Measurements from ENCODE around the gene TBX3.
"Not testable (repeated sequence)": the region's sequence is repeated elsewhere in the genome, so short reads cannot be mapped to it uniquely, and the experiment has no call there.

The TBX3 gene

GRCh38 chr12:114684098-114684869 is at the start of gene TBX3:
Gene TBX3, minus strand, starts transcription at chr12:114684175. Its CDS starts 975 bp downstream, at chr12:114683200.
- H3K27ac ChIP-seq (ENCODE audit: low read depth, low read length), result peak within 1 kb of the TSS; percentile 62
- H3K4me3 ChIP-seq (ENCODE audit: low read length), result peak within 1 kb of the TSS; percentile 79
- H3K9ac ChIP-seq (ENCODE audit: low read length), result peak within 1 kb of the TSS; percentile 25
- H3K27me3 ChIP-seq (ENCODE audit: control insufficient read depth, insufficient read depth, low read length), result peaks cover 24% of the 10 kb centered on the region
- no peaks in the 10 kb centered on the region for H3K36me3 ChIP-seq (ENCODE audit: control insufficient read depth, insufficient read depth, low read length)
- H3K4me1 ChIP-seq (ENCODE audit: control insufficient read depth, insufficient read depth, low read length), result no peaks in the 10 kb centered on the region

GRCh38 chr12:114732426-114733030 is 48.6 kb upstream of the TBX3 start:
- peaks cover 9% of the 10 kb centered on the region for H3K27me3 ChIP-seq (ENCODE audit: control insufficient read depth, insufficient read depth, low read length)
- no peak overlapping the region for H3K27ac ChIP-seq (ENCODE audit: low read depth, low read length)
- H3K4me3 ChIP-seq (ENCODE audit: low read length), result no peak overlapping the region
- no peaks in the 10 kb centered on the region for H3K36me3 ChIP-seq (ENCODE audit: control insufficient read depth, insufficient read depth, low read length)
- peaks cover 2% of the 10 kb centered on the region for H3K4me1 ChIP-seq (ENCODE audit: control insufficient read depth, insufficient read depth, low read length)
- no peak overlapping the region for H3K9ac ChIP-seq (ENCODE audit: low read length)

- no peak overlapping the region for H3K27ac ChIP-seq (ENCODE audit: low read depth, low read length)
- no peaks in the 10 kb centered on the region for H3K36me3 ChIP-seq (ENCODE audit: control insufficient read depth, insufficient read depth, low read length)
- H3K4me1 ChIP-seq (ENCODE audit: control insufficient read depth, insufficient read depth, low read length), result no peaks in the 10 kb centered on the region
- H3K27me3 ChIP-seq (ENCODE audit: control insufficient read depth, insufficient read depth, low read length), result no peaks in the 10 kb centered on the region
- H3K4me3 ChIP-seq (ENCODE audit: low read length), result no peak overlapping the region
- H3K9ac ChIP-seq (ENCODE audit: low read length), result no peak overlapping the region
Measured at GRCh38 chr12:114729731-114730130, 45.8 kb upstream of the TBX3 start.

- no peak overlapping the region for H3K4me3 ChIP-seq (ENCODE audit: low read length)
- no peaks in the 10 kb centered on the region for H3K4me1 ChIP-seq (ENCODE audit: control insufficient read depth, insufficient read depth, low read length)
- H3K27ac ChIP-seq (ENCODE audit: low read depth, low read length), result no peak overlapping the region
- H3K9ac ChIP-seq (ENCODE audit: low read length), result no peak overlapping the region
- no peaks in the 10 kb centered on the region for H3K27me3 ChIP-seq (ENCODE audit: control insufficient read depth, insufficient read depth, low read length)
- H3K36me3 ChIP-seq (ENCODE audit: control insufficient read depth, insufficient read depth, low read length), result no peaks in the 10 kb centered on the region
Measured at GRCh38 chr12:114726092-114726710, 42.2 kb upstream of the TBX3 start.

- H3K4me1 ChIP-seq (ENCODE audit: control insufficient read depth, insufficient read depth, low read length); H3K4me3 ChIP-seq (ENCODE audit: low read length); H3K27me3 ChIP-seq (ENCODE audit: control insufficient read depth, insufficient read depth, low read length); H3K9ac ChIP-seq (ENCODE audit: low read length); H3K36me3 ChIP-seq (ENCODE audit: control insufficient read depth, insufficient read depth, low read length); H3K27ac ChIP-seq (ENCODE audit: low read depth, low read length): not testable (repeated sequence)
Measured at GRCh38 chr12:114722176-114722575, 38.2 kb upstream of the TBX3 start.

- Histone ChIP-seq H3K36me3 (ENCODE audit: control insufficient read depth, insufficient read depth, low read length) (no peaks in the 10 kb centered on the region), H3K27ac (ENCODE audit: low read depth, low read length) (no peak overlapping the region), H3K9ac (ENCODE audit: low read length) (no peak overlapping the region)
Measured at GRCh38 chr12:114721266-114721665, 37.3 kb upstream of the TBX3 start.

GRCh38 chr12:114713466-114714215 is 29.7 kb upstream of the TBX3 start:
- no peak overlapping the region for H3K4me3 ChIP-seq (ENCODE audit: low read length)
- H3K27me3 ChIP-seq (ENCODE audit: control insufficient read depth, insufficient read depth, low read length), result no peaks in the 10 kb centered on the region
- no peaks in the 10 kb centered on the region for H3K4me1 ChIP-seq (ENCODE audit: control insufficient read depth, insufficient read depth, low read length)
- no peak overlapping the region for H3K27ac ChIP-seq (ENCODE audit: low read depth, low read length)
- H3K9ac ChIP-seq (ENCODE audit: low read length), result no peak overlapping the region
- no peaks in the 10 kb centered on the region for H3K36me3 ChIP-seq (ENCODE audit: control insufficient read depth, insufficient read depth, low read length)

More at GRCh38 chr12:114721266-114721665, 37.3 kb upstream of the TBX3 start:
- no peak overlapping the region for H3K4me3 ChIP-seq (ENCODE audit: low read length)
- no peaks in the 10 kb centered on the region for H3K4me1 ChIP-seq (ENCODE audit: control insufficient read depth, insufficient read depth, low read length)
- no peaks in the 10 kb centered on the region for H3K27me3 ChIP-seq (ENCODE audit: control insufficient read depth, insufficient read depth, low read length)

GRCh38 chr12:114711689-114712152 is 27.7 kb upstream of the TBX3 start:
- Histone ChIP-seq H3K27me3 (ENCODE audit: control insufficient read depth, insufficient read depth, low read length) (no peaks in the 10 kb centered on the region), H3K9ac (ENCODE audit: low read length) (no peak overlapping the region), H3K4me1 (ENCODE audit: control insufficient read depth, insufficient read depth, low read length) (no peaks in the 10 kb centered on the region), H3K4me3 (ENCODE audit: low read length) (no peak overlapping the region), H3K27ac (ENCODE audit: low read depth, low read length) (no peak overlapping the region), H3K36me3 (ENCODE audit: control insufficient read depth, insufficient read depth, low read length) (no peaks in the 10 kb centered on the region)

GRCh38 chr12:114710151-114710550 is 26.2 kb upstream of the TBX3 start:
- Histone ChIP-seq H3K36me3 (ENCODE audit: control insufficient read depth, insufficient read depth, low read length) (no peaks in the 10 kb centered on the region), H3K9ac (ENCODE audit: low read length) (no peak overlapping the region), H3K4me1 (ENCODE audit: control insufficient read depth, insufficient read depth, low read length) (no peaks in the 10 kb centered on the region), H3K27me3 (ENCODE audit: control insufficient read depth, insufficient read depth, low read length) (no peaks in the 10 kb centered on the region), H3K4me3 (ENCODE audit: low read length) (no peak overlapping the region), H3K27ac (ENCODE audit: low read depth, low read length) (no peak overlapping the region)

GRCh38 chr12:114709112-114709511 is 25.1 kb upstream of the TBX3 start:
- H3K27me3 ChIP-seq (ENCODE audit: control insufficient read depth, insufficient read depth, low read length), result no peaks in the 10 kb centered on the region
- H3K27ac ChIP-seq (ENCODE audit: low read depth, low read length), result no peak overlapping the region
- no peaks in the 10 kb centered on the region for H3K4me1 ChIP-seq (ENCODE audit: control insufficient read depth, insufficient read depth, low read length)
- H3K36me3 ChIP-seq (ENCODE audit: control insufficient read depth, insufficient read depth, low read length), result no peaks in the 10 kb centered on the region
- H3K9ac ChIP-seq (ENCODE audit: low read length), result no peak overlapping the region
- H3K4me3 ChIP-seq (ENCODE audit: low read length), result no peak overlapping the region

GRCh38 chr12:114708598-114708997 is 24.6 kb upstream of the TBX3 start:
- not testable (repeated sequence) for H3K27ac ChIP-seq (ENCODE audit: low read depth, low read length); H3K4me1 ChIP-seq (ENCODE audit: control insufficient read depth, insufficient read depth, low read length); H3K4me3 ChIP-seq (ENCODE audit: low read length); H3K27me3 ChIP-seq (ENCODE audit: control insufficient read depth, insufficient read depth, low read length); H3K36me3 ChIP-seq (ENCODE audit: control insufficient read depth, insufficient read depth, low read length); H3K9ac ChIP-seq (ENCODE audit: low read length)

GRCh38 chr12:114704096-114704495 is 20.1 kb upstream of the TBX3 start:
- no peaks in the 10 kb centered on the region for H3K4me1 ChIP-seq (ENCODE audit: control insufficient read depth, insufficient read depth, low read length)
- no peaks in the 10 kb centered on the region for H3K36me3 ChIP-seq (ENCODE audit: control insufficient read depth, insufficient read depth, low read length)
- H3K27me3 ChIP-seq (ENCODE audit: control insufficient read depth, insufficient read depth, low read length), result peaks cover 25% of the 10 kb centered on the region
- no peak overlapping the region for H3K4me3 ChIP-seq (ENCODE audit: low read length)
- H3K27ac ChIP-seq (ENCODE audit: low read depth, low read length), result no peak overlapping the region
- H3K9ac ChIP-seq (ENCODE audit: low read length), result no peak overlapping the region

All from rectal smooth muscle tissue (tissue), 1 donor.